ENCODE results near the gene SMYD3. TPM values are rescaled to one million over a fixed set of nuclear protein-coding genes. Genes with fewer than 3 reads are reported as not detected.
A peak's percentile ranks its signal among the peaks of the same experiment; 100 is the strongest.

SMYD3 gene
- total RNA-seq, 4 donors from 2014 or later = 11.6 to 26.9 (median 18.3) TPM

DNA sequence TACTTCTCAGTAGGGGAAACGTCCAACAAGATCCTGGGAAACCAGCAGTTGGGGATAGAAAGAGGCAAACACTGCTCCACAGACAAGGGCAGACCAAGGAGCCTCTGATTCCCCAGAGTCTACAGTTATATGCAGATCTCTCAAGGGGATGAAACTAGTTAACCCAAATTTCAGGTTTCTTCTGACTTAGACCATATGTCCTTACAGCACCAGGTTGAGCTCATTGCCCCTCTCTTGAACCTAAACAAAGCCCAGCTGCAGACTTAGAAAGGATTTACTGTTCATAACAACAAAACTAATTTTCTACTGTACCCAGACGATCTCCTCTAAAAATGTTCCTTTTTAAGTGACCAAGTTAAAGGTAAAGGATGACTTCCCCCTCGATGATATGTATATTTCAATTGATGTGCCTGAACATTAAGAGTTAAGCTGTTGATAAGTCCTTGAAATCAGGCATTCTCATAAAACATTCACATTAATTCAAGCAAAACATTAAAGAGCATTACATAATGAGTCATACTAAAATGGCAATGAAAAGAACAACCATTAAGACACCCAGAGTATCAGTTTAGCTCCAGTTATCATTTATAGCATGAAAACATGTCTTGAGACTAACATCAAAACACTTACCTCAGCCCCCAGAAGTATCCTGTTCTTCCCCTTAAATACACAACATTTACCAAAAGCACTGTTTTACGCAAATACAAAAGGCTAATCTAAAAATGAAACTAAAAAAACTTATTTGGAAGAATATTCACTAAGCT, 24.1 kb downstream of the SMYD3 start:
- H3K27ac ChIP-seq = no peak overlapping the region
- H3K4me1 ChIP-seq = peaks cover 0 to 19% (median 3%) of the 10 kb centered on the region in 3 donors
- H3K36me3 ChIP-seq = no peaks in the 10 kb centered on the region
- no peak for TF ChIP-seq POLR2A (IDR thresholded peaks at IDR 0.05)
- TF ChIP-seq EP300 (IDR thresholded peaks at IDR 0.05) = no peak
- TF ChIP-seq, protein P1, sequence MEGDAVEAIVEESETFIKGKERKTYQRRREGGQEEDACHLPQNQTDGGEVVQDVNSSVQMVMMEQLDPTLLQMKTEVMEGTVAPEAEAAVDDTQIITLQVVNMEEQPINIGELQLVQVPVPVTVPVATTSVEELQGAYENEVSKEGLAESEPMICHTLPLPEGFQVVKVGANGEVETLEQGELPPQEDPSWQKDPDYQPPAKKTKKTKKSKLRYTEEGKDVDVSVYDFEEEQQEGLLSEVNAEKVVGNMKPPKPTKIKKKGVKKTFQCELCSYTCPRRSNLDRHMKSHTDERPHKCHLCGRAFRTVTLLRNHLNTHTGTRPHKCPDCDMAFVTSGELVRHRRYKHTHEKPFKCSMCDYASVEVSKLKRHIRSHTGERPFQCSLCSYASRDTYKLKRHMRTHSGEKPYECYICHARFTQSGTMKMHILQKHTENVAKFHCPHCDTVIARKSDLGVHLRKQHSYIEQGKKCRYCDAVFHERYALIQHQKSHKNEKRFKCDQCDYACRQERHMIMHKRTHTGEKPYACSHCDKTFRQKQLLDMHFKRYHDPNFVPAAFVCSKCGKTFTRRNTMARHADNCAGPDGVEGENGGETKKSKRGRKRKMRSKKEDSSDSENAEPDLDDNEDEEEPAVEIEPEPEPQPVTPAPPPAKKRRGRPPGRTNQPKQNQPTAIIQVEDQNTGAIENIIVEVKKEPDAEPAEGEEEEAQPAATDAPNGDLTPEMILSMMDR (IDR thresholded peaks at IDR 0.05) = no peak
- no peak for TF ChIP-seq POLR2AphosphoS5 (IDR thresholded peaks at IDR 0.05)
- no peaks in the 10 kb centered on the region for H3K27me3 ChIP-seq
- 0 to 22% methylated on average over 2 to 4 of the region's 4 CpGs for WGBS, 2 donors (ENCODE audit: low coverage in 1 of 2)
- H3K4me3 ChIP-seq = peak overlapping the region in 1 of 2 donors; percentile 18
- H3K9me3 ChIP-seq = no peaks in the 10 kb centered on the region
- ATAC-seq = no peak

DNA sequence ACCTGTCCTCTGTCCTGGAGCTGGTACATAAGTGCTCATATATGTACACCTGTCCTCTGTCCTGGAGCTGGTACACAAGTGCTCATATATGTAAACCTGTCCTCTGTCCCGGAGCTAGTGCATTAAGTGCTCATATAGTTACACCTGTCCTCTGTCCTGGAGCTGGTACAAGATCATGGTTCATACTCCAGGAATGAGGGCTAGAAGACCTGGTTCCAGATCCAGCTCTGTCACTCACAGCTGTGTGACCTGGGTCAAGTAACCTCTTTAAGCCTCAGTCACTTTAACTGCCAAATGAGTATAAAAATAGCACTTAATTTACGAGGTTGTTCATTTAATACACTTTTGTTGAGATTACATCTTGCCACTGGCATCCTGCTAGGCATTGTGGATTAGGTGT, 28.0 kb downstream of the SMYD3 start:
- no peak for ATAC-seq
- no peaks in the 10 kb centered on the region for H3K9me3 ChIP-seq
- TF ChIP-seq, protein P1 (IDR thresholded peaks at IDR 0.05) = no peak
- TF ChIP-seq POLR2AphosphoS5 (IDR thresholded peaks at IDR 0.05) (no peak), EP300 (IDR thresholded peaks at IDR 0.05) (no peak), POLR2A (IDR thresholded peaks at IDR 0.05) (no peak)

GRCh38 chr1:246477634-246478033, 29.4 kb downstream of the SMYD3 start:
- TF ChIP-seq EP300 (IDR thresholded peaks at IDR 0.05) (no peak), POLR2A (IDR thresholded peaks at IDR 0.05) (no peak), POLR2AphosphoS5 (IDR thresholded peaks at IDR 0.05) (no peak)
- TF ChIP-seq, protein P1 (IDR thresholded peaks at IDR 0.05) = no peak
- peaks cover 0 to 22% (median under 1%) of the 10 kb centered on the region in 3 donors for H3K4me1 ChIP-seq
- ATAC-seq = no peak
- WGBS, 2 donors (ENCODE audit: low coverage in 1 of 2) = 69 to 87% methylated on average over 2 of the region's 2 CpGs
- no peaks in the 10 kb centered on the region for H3K9me3 ChIP-seq
- H3K4me3 ChIP-seq = no peak overlapping the region
- H3K36me3 ChIP-seq = no peaks in the 10 kb centered on the region
- H3K27me3 ChIP-seq = no peaks in the 10 kb centered on the region
- H3K27ac ChIP-seq = no peak overlapping the region

More for the DNA sequence above, 28.0 kb downstream of the SMYD3 start:
- 60 to 69% methylated on average over 1 to 2 of the region's 2 CpGs for WGBS, 2 donors (ENCODE audit: low coverage in 1 of 2)
- Histone ChIP-seq H3K27ac (no peak overlapping the region), H3K27me3 (no peaks in the 10 kb centered on the region), H3K36me3 (no peaks in the 10 kb centered on the region), H3K4me3 (no peak overlapping the region), H3K4me1 (peaks cover 0 to 34% (median 3%) of the 10 kb centered on the region in 3 donors)

DNA sequence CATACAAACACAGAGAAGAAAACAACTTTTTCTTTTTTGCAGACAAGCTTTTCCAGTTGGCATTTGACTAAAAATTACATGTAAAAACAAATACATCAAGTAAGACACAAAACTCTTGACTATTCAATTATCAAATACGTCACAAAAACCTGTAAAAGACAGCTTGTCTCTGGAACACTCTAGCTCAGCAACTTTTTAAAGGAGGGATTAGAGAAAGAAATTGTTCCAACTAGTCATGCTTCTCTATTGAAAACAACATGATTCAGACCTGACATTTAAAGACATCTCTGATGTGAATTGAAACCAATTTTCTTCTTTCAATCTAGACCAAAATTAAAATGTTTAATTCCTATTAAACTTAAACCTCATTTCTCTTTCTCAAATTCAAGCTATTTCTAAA, 30.3 kb downstream of the SMYD3 start:
- 40 to 50% methylated on average over 1 of the region's 1 CpG for WGBS, 2 donors (ENCODE audit: low coverage in 1 of 2)
- Histone ChIP-seq H3K27me3 (no peaks in the 10 kb centered on the region), H3K4me1 (peaks cover 0 to 15% (median 0%) of the 10 kb centered on the region in 3 donors), H3K36me3 (no peaks in the 10 kb centered on the region), H3K9me3 (no peaks in the 10 kb centered on the region), H3K4me3 (no peak overlapping the region), H3K27ac (no peak overlapping the region)
- ATAC-seq = no peak
- TF ChIP-seq POLR2A (IDR thresholded peaks at IDR 0.05) (no peak), EP300 (IDR thresholded peaks at IDR 0.05) (no peak), POLR2AphosphoS5 (IDR thresholded peaks at IDR 0.05) (no peak)
- TF ChIP-seq, protein P1 (IDR thresholded peaks at IDR 0.05) = no peak

- no peaks in the 10 kb centered on the region for H3K9me3 ChIP-seq
- 22 to 77% methylated on average over 1 of the region's 1 CpG for WGBS, 2 donors (ENCODE audit: low coverage in 1 of 2)
These were observed 35.4 kb downstream of the SMYD3 start for GRCh38 chr1:246471688-246472087.

More at GRCh38 chr1:246471688-246472087, 35.4 kb downstream of the SMYD3 start:
- no peak overlapping the region for H3K27ac ChIP-seq
- TF ChIP-seq POLR2AphosphoS5 (IDR thresholded peaks at IDR 0.05) (no peak), EP300 (IDR thresholded peaks at IDR 0.05) (no peak), POLR2A (IDR thresholded peaks at IDR 0.05) (no peak)
- TF ChIP-seq, protein P1 (IDR thresholded peaks at IDR 0.05) = no peak
- H3K4me1 ChIP-seq = peaks cover 0 to 5% (median 0%) of the 10 kb centered on the region in 3 donors
- no peak for ATAC-seq
- no peak overlapping the region for H3K4me3 ChIP-seq
- H3K27me3 ChIP-seq = no peaks in the 10 kb centered on the region
- no peaks in the 10 kb centered on the region for H3K36me3 ChIP-seq

Data from gastroesophageal sphincter (tissue), 4 donors.